Measurements from ENCODE around the gene LSM10.

GRCh38 chr1:36400514-36400824 is 2.8 kb upstream of the LSM10 start:
- TF ChIP-seq CTCF (conservative IDR thresholded peaks at IDR 0.05; ENCODE audit: low read length) (no peak), EZH2phosphoT487 (IDR thresholded peaks at IDR 0.05; ENCODE audit: borderline replicate concordance, low read depth, low read length) (no peak)
